ENCODE results near the gene GNAQ. TPM values are rescaled to one million over a fixed set of nuclear protein-coding genes. Genes with fewer than 3 reads are reported as not detected.

Gene GNAQ
- total RNA-seq, 1 experiment from 2014 or later, result 38.2 TPM

GRCh38 chr9:77926371-77926878 is 105.2 kb downstream of the GNAQ start:
- peak; percentile 38 for DNase-seq (ENCODE audit: unreplicated experiment)
- BruUV-seq (replicated peaks), result no TSS peak
- H3K4me1 Mint-ChIP-seq (ENCODE audit: insufficient read depth, unreplicated experiment), result peaks cover 27% of the 10 kb centered on the region
- ChIA-PET POLR2A (interaction anchor here (0.5 to 1.2 kb wide), 4 partner anchors 52 to 145 kb away, joined by 3 to 4 read pairs (median 4); no protein-coding TSS in a partner anchor), CTCF (interaction anchor here (0.7 to 1.6 kb wide), 2 partner anchors 109 to 248 kb away, joined by 3 to 5 read pairs; no protein-coding TSS in a partner anchor)
- no peak for TF ChIP-seq CTCF (IDR thresholded peaks at IDR 0.05; ENCODE audit: unreplicated experiment)
- peaks cover 10% of the 10 kb centered on the region for H3K36me3 Mint-ChIP-seq (ENCODE audit: insufficient read depth, unreplicated experiment)
- H3K27ac Mint-ChIP-seq (ENCODE audit: low read depth, unreplicated experiment), result peak overlapping the region; percentile 4
- no peaks in the 10 kb centered on the region for H3K9me3 Mint-ChIP-seq (ENCODE audit: unreplicated experiment)
- H3K27me3 Mint-ChIP-seq (ENCODE audit: insufficient read depth, unreplicated experiment), result no peaks in the 10 kb centered on the region
- no peak overlapping the region for H3K4me3 Mint-ChIP-seq (ENCODE audit: unreplicated experiment)
- intact Hi-C loops (cut with micrococcal nuclease), result no loop called here

- BruUV-seq (replicated peaks), result no TSS peak
- peaks cover 24% of the 10 kb centered on the region for H3K4me1 Mint-ChIP-seq (ENCODE audit: insufficient read depth, unreplicated experiment)
- H3K27ac Mint-ChIP-seq (ENCODE audit: low read depth, unreplicated experiment), result no peak overlapping the region
- intact Hi-C loops (cut with micrococcal nuclease), result no loop called here
- no peaks in the 10 kb centered on the region for H3K9me3 Mint-ChIP-seq (ENCODE audit: unreplicated experiment)
- H3K4me3 Mint-ChIP-seq (ENCODE audit: unreplicated experiment), result no peak overlapping the region
- H3K36me3 Mint-ChIP-seq (ENCODE audit: insufficient read depth, unreplicated experiment), result peaks cover 24% of the 10 kb centered on the region
- no peak for TF ChIP-seq CTCF (IDR thresholded peaks at IDR 0.05; ENCODE audit: unreplicated experiment)
- ChIA-PET CTCF (interaction anchor here (0.6 to 3.1 kb wide), 3 partner anchors 18 to 135 kb away, joined by 3 to 11 read pairs (median 3); no protein-coding TSS in a partner anchor), POLR2A (interaction anchor here (1.2 kb wide), 1 partner anchor 20 kb away, joined by 3 read pairs; no protein-coding TSS in a partner anchor)
- H3K27me3 Mint-ChIP-seq (ENCODE audit: insufficient read depth, unreplicated experiment), result no peaks in the 10 kb centered on the region
- no peak for DNase-seq (ENCODE audit: unreplicated experiment)
Observed at GRCh38 chr9:77922591-77922990, 109.0 kb downstream of the GNAQ start.

GRCh38 chr9:77917800-77918199 is 113.8 kb downstream of the GNAQ start:
- Mint-ChIP-seq H3K36me3 (ENCODE audit: insufficient read depth, unreplicated experiment) (peaks cover 22% of the 10 kb centered on the region), H3K4me3 (ENCODE audit: unreplicated experiment) (no peak overlapping the region), H3K4me1 (ENCODE audit: insufficient read depth, unreplicated experiment) (no peaks in the 10 kb centered on the region), H3K27me3 (ENCODE audit: insufficient read depth, unreplicated experiment) (no peaks in the 10 kb centered on the region), H3K9me3 (ENCODE audit: unreplicated experiment) (no peaks in the 10 kb centered on the region), H3K27ac (ENCODE audit: low read depth, unreplicated experiment) (no peak overlapping the region)
- ChIA-PET POLR2A (no interaction called here), CTCF (interaction anchor here (1.1 kb wide), 1 partner anchor 141 kb away, joined by 4 read pairs; no protein-coding TSS in a partner anchor)
- BruUV-seq (replicated peaks), result no TSS peak
- TF ChIP-seq CTCF (IDR thresholded peaks at IDR 0.05; ENCODE audit: unreplicated experiment), result no peak
- intact Hi-C loops (cut with micrococcal nuclease), result no loop called here
- DNase-seq (ENCODE audit: unreplicated experiment), result no peak

GRCh38 chr9:77916820-77917219 is 114.8 kb downstream of the GNAQ start:
- CTCF ChIA-PET, result interaction anchor here (0.7 to 1.1 kb wide), 2 partner anchors 9 to 140 kb away, joined by 3 to 4 read pairs; no protein-coding TSS in a partner anchor
- intact Hi-C loops (cut with micrococcal nuclease), result no loop called here
- POLR2A ChIA-PET, result interaction anchor here (0.9 kb wide), 1 partner anchor 9 kb away, joined by 5 read pairs; no protein-coding TSS in a partner anchor
- peaks cover 7% of the 10 kb centered on the region for H3K4me1 Mint-ChIP-seq (ENCODE audit: insufficient read depth, unreplicated experiment)
- no peak overlapping the region for H3K4me3 Mint-ChIP-seq (ENCODE audit: unreplicated experiment)
- H3K27me3 Mint-ChIP-seq (ENCODE audit: insufficient read depth, unreplicated experiment), result no peaks in the 10 kb centered on the region
- no peaks in the 10 kb centered on the region for H3K9me3 Mint-ChIP-seq (ENCODE audit: unreplicated experiment)
- peaks cover 14% of the 10 kb centered on the region for H3K36me3 Mint-ChIP-seq (ENCODE audit: insufficient read depth, unreplicated experiment)
- DNase-seq (ENCODE audit: unreplicated experiment), result no peak
- H3K27ac Mint-ChIP-seq (ENCODE audit: low read depth, unreplicated experiment), result no peak overlapping the region
- TF ChIP-seq CTCF (IDR thresholded peaks at IDR 0.05; ENCODE audit: unreplicated experiment), result no peak
- BruUV-seq (replicated peaks), result no TSS peak

All from MCF 10A (cell line).